Stimulated activated CD8-positive, alpha-beta memory T cell treated with anti-CD3 and anti-CD28 coated beads, Interleukin-4, amount 100 ng/mL, for 24 hours (primary cell): ENCODE data around the gene CDADC1.
"Not testable (repeated sequence)": the region's sequence is repeated elsewhere in the genome, so short reads cannot be mapped to it uniquely, and the experiment has no call there.

Source experiments
- DNase-seq: peaks from one replicate; pipeline ENCODE4 v3.0.0-alpha.2; 2020; ENCODE audit warnings: low read depth

The CDADC1 gene

DNA sequence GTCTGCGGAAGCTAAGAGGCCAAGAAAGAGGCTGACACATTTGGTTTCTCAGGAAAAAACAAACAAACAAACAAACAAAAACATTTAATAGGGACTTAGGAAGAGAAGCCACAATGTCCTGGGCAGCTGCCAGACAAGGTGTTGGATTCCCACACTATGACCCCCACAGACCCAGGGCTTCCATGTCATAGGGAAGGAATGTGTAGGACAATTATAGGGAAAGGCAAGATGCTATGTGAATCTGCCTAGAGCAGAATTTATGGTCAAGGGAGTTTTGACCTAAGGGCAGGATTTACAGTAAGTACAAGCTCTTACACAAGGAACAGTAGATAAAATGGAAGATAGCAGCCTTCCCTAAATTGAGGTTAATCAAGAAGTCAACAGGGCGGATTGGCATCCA is 9.1 kb upstream of the CDADC1 start:
- no peak for DNase-seq

DNA sequence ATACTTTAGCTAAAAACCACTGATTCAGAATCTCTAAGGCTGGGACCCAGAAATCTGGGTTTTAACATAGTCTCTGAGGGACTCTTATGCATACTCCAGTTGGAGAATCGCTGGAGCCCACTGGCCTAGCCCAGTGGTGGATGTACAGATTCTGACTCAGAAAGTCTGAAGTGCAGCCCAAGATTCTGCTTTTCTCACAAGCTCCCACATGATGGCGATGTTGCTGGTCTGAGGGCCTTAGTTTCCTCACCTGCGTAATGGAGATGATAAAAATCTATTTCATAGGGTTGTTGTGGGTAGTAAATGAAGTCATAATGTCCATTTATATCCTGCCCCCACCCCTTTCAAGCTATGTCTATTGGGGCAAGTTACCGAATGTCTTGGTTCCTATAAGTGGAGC is 7.7 kb upstream of the CDADC1 start:
- no peak for DNase-seq

DNA sequence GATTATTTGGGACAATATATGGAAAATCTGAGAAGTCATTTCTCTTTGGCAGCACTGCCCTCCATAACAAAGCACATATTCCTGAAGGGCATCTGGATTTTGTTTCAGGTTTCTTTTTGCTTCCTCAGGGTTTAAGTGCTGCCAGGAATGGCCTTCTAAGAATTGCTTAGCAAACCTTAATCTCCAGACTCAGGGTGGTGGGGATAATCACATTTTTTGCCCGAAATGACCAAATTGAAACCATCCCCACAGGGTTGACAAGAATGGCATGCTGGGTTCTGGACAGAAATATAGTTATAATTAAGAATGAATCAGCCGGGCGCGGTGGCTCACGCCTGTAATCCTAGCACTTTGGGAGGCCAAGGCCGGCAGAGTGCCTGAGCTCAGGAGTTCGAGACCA is 6.4 kb upstream of the CDADC1 start:
- no peak for DNase-seq

DNA sequence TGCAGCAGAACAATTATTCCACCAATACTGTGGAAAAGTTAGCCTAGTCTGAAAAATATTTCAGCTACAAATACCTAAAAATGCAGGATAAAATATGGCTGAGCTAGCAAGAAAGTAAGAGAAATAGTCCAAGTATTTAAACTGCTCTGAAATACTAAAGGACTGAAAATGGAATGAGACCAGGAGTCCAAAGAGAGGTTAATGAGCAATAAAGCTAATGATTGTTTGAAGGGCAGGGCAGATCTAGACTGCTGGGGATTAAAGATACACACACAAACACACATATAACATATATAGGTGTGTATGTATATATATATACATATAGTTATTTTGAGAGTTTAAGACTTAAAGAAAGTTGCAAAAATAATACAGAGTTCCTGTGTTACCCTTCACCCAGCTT is 2.6 kb upstream of the CDADC1 start:
- no peak for DNase-seq

DNA sequence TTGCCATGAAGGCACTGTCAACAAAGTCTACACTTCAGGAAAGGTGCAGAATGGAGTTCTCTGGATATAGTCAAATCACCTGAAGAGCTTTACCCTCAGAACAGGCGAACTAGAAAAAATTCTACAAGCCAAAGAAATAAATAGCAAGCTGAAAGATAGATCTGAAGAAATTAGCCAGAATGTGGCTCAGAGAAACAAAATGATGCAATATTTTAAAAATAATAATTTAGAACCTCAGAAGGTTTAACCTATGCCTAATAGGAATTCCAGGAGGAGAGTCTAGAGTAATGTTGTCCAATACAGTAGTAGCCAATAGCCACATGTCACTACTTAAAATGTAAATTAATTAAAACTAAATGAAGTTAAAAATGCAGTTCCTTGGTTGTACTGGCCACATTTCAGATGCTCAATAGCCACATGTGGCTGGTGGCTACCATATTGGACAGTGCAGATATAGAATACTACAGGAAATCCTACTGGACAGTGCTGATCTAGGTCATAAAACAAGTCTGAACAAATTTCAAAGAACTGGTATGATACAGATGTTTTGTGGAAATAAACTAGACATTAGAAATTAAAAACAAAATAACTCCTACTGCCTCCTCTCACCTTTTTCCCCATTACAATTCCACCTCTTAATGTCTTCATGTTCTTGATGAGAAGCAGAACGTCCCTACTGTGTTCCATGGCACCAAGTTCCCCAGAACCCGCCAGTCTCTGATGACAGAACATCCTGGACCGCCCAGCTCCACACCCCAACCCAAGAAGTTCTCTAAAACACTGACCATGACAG is 679 bp upstream of the CDADC1 start:
- DNase-seq = no peak

DNA sequence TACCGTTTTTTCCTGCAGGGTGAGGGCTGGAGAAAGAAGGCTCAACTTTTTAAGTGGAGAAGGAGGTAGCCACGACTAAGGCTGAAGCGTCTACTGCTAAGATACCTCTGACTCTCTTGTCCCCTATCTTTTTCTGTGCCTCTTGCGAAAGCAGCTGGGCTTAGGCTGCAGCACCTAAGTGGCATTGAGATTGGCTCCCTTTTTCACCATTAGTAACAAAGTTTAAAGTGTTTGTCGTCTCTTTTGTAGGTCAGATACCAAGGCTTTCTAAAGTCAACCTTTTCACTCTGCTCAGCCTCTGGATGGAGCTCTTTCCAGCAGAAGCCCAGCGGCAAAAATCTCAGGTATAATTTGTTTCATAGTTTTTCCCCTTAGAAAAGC is 887 bp downstream of the CDADC1 start:
- DNase-seq = no peak

DNA sequence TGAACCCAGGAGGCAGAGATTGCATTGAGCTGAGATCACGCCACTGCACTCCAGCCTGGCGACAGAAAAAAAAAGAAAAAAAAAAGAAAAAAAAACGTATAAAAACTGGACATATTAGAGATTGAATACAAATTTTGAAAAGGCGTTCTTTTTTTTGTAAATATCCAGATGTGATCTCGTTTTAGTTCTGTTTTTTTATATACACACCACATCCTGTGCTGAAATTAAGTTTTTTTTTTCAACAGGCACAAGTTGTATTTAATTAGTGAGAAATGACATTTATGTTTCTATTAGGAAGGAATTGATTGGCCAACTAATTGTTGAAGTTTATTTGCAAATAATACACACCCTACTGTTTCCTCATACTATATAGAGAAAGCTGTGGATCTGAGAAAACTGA is 3.6 kb downstream of the CDADC1 start:
- no peak for DNase-seq

DNA sequence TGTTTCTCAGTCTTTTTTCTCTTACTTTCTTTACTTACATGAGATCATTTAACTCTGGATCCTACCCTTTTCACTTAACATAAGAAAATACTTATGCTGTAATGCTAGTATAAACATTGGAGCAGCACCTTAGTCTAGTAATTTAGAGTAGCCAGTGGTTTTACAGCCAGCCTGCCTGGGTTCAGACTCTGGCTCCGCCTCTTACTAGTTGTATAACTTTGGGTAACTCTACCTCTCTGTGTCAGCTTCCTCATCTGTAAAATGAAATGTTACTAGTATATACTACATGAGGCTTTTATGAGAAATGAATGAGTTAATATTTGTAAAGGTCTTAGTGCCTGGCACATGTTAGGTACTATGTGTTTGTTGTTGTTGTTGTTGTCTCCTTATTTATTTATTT is 5.6 kb downstream of the CDADC1 start:
- DNase-seq = no peak

DNA sequence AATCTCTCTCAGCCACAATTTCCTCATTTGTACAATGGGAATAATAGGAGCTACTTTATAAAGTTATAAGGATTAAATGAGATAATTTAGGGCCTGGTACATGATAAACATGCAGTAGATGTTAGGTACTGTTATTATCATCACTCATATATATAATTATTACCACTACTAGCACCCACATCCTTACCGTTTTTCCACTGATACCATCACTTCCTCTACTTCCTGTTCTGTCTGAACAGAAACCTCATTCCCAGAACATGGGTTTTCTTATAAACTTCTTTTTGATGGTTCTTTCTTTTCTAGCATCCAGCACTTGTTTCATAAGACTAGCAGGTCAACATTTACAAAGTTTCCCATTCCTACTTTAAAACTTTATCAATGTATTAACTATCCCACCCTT is 6.3 kb downstream of the CDADC1 start:
- no peak for DNase-seq

DNA sequence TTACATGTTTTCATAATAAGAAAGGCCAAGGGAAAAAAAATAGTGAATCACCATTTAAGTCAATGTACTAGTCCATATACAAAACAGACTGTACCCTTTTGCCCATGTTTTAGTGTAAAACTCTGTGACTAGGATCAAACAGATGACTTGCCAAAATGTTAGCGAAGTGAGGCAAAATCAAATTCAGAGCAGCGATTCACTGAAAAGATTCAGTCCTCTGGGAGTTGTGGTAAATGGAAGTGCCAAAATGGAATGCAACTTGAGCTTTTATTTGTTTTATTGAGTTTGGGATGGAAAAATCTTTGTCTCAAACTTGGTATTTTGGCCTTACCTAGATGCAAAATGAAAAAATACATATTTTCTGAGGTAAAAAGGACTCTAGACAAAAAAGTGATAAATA is 9.1 kb downstream of the CDADC1 start:
- no peak for DNase-seq

DNA sequence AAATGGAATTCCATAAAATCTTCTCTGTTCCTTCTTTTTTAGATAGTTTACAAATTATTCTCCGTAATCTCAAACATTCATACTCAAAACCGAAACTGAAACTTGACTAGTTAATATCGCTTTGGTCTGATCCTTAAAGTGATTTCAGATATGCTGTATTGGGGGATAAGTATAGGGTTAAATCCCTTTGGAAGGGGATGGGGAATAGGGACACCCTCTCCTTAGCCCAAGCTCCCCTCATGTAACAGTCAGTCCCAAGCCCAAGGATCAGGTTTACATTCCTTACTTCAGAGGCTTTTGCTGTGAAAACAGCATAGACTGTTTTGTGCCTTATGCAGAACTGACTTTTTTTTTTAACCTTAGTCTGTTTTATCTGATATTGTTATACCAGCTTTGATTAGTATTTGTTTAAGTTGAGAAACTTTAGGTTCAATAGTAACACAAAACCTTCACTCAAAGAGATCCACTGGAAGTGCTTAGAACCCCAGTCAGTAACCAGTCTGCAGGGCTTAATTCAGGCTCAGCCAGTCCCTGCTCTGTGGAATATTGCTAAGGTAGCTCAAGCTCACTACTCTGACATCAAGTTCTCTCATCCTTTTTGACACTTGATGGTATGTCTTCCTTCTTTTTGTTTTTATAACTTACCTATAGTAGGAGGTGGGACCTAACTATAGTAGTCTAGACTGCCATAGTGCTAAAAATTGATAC is 10.5 kb downstream of the CDADC1 start:
- DNase-seq = no peak

DNA sequence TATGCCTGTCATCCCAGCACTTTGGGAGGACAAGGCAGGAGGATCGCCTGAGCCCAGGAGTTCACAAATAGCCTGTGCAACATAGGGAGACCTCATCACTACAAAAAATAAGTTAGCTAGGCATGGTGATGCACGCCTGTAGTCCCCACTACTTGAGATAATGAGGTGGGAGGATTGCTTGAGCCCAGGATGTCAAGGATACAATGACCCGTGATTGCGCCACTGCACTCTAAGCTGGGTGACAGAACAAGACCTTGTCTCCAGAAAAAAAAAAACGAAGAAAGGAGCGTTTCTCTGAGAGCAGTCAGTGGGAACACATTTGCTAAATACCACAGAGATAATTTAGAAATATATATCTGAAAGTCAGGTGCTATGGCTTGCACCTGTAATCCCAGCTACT is 11.9 kb downstream of the CDADC1 start:
- DNase-seq = no peak

DNA sequence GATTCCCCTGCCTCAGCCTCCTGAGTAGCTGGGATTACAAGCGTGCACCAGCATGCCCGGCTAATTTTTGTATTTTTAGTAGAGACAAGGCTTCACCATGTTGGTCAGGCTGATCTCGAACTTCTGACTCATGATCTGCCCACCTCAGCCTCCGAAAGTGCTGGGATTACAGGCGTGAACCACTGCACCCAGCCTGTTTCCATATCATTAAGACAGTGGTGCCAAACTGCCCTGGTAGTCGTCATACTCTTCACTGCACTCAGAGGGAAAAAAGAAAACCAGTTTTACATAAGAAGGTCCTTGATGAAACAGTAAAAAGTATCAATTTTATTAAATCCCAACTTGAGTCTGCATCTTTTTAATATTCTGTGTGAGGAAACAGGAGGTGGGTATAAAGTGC is 14.9 kb downstream of the CDADC1 start:
- no peak for DNase-seq

DNA sequence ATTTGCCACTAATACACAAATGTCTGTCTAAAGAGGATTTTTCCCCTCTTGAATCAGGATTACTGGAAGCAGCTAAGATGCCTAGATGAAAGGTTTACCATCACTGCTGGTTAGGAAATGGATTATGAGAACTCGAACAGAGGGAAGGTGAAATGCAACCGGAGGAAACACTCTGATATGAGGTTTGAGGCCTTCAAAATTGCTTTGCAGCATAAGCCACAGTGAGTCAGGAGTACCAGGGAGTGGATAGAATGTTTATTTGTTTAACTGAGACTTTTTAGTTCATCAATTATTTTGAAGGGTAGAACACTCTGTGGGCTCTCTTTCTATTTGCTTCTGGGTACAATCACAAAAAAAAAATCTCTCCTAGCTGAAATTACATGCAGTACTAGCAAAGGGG is 18.1 kb downstream of the CDADC1 start:
- no peak for DNase-seq

DNA sequence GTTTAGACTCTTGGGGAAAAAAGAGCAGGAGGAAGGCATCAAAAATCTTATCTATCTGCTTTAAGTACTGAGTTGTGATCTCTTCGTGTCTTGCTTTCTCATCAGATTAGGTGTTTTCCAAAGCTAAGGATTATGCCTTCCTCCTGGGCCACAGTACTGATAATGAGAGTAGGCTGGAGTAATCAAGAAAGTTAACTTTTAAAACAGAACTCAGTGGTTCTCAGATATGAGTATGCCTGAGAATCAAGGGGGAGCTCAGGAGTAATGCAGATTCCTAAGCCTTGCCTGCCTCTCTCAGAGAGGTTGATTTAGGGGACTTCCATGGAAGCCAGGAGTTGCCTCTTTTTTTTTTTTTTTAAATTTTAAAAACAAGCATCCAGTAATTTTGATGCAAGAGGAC is 23.5 kb downstream of the CDADC1 start:
- no peak for DNase-seq

DNA sequence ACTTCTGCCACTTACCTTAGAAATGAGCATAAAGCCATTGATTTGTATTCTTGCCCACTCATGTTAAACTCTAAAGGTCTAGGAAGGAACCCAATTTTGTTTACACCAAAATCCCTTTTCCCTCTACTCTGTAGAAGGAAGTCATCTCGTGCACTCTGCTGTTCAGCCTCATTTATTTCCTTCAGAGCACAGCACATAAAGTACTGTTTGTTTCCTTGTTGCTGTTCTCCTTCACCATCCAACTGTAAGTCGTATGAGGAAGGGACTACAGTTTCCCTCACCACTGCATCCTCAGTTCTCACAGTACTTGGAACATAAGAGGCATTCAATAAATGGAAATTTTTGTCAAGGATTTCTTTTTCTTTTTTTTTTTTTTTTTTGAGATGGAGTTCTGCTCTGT is 24.6 kb downstream of the CDADC1 start:
- no peak for DNase-seq

DNA sequence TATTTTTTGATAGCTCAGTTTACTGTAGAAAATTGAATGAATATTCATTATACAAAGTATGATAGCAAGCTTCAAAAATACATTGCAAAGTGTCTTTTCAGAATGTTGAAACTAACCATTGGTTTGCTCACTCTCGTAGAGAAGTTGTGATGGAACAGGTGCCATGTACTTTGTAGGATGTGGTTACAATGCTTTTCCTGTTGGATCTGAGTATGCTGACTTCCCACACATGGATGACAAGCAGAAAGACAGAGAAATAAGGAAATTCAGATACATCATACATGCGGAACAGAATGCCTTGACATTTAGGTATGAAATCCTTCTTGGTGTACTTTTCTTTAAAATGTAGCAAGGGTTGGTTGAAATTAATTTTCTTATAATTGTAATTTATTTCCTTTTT is 30.5 kb downstream of the CDADC1 start:
- no peak for DNase-seq

DNA sequence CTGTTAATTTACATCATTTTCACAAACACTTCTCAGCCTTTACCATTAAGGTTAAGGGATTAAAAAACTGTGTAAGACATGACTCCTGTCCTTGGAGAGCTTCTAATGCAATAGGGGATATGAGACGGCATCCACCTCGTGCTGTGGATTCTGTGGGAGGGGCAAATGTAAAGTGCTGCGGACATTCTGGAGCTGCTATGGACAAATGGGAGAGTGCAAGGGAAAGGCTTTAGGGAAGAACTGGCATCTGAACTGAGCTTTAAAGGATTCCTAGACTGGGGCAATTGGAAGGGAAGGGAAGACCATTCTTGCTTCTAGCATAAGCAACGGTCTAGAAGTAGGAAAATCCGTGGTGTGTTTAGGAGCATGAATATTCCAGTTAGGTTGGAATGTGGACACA is 31.4 kb downstream of the CDADC1 start:
- no peak for DNase-seq

DNA sequence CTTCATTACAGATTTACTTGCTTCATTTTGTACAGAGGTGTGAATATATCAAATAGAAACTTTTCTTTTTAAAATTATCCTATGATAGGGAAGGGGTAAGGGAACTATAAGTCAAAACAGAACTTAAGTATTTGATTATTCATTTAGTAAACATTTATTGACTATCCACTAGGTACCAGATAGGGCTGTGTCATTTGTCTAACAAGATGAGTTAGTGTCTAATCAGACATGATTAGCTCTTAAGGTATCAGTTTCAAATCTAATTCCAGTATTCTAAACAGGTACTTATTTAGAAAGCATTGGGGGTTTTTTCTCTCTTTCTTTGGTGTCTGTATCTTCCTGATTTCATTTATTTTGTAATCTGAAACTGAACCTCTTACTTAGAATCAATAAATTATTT is 32.2 kb downstream of the CDADC1 start:
- DNase-seq = no peak

DNA sequence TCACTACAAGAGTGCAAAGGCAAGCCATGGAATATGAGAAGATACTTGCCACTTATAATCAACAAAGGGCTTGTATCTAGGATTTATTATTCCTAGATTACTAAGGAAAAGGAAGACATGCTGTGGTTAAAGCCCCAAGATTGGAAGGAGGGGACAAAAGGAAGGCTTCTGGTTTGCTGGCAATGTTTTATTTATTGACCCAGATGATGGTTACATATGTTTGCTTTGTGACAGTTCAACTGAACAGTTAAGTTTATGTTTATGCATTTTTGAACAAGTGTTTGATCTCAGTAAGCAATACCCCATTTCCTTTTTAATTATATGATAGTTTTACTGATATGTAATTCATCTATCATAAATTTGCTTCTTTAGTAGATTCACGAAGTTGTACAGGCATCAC is 40.3 kb downstream of the CDADC1 start:
- no peak for DNase-seq

DNA sequence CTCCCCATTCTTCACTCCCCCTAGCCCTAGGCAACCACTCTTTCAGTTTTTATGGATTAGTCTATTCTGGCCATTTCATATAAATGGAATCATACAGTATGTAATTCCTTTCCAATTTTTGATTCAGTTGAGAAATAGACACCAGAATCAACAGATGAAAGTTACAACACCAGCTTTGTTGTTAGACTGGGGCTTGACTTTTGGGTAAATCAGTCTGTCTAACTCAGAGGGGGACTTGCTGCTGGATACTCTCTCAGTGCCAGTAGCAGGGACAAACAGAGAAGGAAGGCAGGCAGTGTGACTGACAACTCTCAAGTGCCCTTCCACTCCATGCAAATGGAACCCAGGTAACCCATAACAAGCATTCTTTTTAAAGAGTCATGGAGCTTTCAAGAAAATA is 40.7 kb downstream of the CDADC1 start:
- DNase-seq = no peak

DNA sequence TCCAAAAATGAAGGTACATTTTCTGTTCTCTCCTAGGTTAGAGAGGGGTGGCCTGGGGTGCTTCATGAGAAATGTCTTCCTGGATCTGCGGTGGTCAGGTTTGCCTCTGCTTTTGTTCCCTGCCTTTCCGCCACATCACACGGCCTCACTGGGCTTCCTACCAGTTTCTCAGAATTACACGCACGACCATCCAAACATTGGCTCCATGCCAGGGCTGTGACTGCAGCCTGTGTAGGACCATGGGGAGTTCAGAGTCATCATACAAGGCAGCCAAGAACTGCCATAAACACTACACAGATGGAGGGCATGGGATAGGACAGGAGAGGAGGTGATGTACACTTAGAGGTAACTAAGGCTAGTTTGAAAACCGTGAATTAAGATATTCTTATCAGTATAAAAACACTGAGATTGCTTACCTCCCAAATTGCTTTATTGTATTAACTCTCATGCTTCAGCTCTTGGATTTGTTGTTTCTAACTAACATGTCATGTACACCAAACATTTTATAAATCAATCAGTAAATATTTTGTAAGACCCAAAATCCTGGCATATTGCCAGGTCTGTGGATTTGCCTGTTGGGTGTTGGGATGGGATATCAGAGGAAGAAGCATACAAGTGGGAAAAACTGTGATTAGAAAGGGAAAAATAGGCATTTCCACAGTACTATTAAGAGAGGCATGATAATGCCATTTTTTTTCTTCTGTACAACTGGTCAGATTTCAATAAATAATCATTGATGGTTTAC is 45.2 kb downstream of the CDADC1 start:
- no peak for DNase-seq

DNA sequence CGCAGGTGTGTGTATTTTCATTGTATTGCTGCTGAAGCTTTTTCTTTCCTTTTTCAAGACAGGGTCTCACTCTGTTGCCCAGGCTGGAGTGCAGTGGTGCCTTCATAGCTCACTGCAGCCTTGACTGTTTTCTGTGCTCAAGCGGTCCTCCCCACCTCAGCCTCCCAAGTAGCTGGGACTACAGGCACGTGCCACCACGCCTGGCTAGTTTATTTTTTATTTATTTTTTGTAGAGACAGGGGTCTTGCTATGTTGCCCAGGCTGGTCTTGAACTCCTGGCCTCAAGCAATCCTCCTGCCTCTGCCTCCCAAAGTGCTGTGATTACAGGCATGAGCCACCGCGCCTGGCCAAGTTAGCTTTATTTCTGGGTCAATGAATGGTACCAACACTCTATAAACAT is 47.0 kb downstream of the CDADC1 start:
- not testable (repeated sequence) for DNase-seq
